Panc1 (cell line): ENCODE results near the gene KIAA0232. TPM values are rescaled to one million over a fixed set of nuclear protein-coding genes. Genes with fewer than 3 reads are reported as not detected.

Source experiments
- ATAC-seq: fragments of 200-7000 bp; cut with Tn5 transposase; 2 replicates; pipeline ENCODE4 v1.9.1; 2020; ENCODE audit warnings: mild to moderate bottlenecking, moderate library complexity
- BruUV-seq: library from RNA; stranded (reverse); fragments of 400-500 nt; replicated peaks from 2 replicates; lab custom pipeline; 2021; lab: Mats Ljungman, UMichigan
- CTCF ChIA-PET: fragments of 300-600 bp; sonication (Branson Sonifier 250); formaldehyde crosslinking; loops from one replicate; lab custom pipeline; 2022; ENCODE audit warnings: antibody characterized with exemption; lab: Charles Lee
- POLR2A ChIA-PET: fragments of 300-600 bp; sonication (Branson Sonifier 250); formaldehyde crosslinking; loops from one replicate; lab custom pipeline; 2022; ENCODE audit warnings: antibody characterized with exemption; lab: Charles Lee
- DNase-seq: peaks from one replicate; pipeline ENCODE4 v3.0.0-alpha.2; 2010; ENCODE audit warnings: low read depth, low spot score
- H3K27ac ChIP-seq: 2 replicates; pipeline ENCODE4 v1.5.1; 2011; ENCODE audit warnings: mild to moderate bottlenecking, low read length, inconsistent platforms
- H3K27me3 ChIP-seq: fragments of 200-500 bp; sonication (Bioruptor generic); 2 replicates; pipeline ENCODE4 v1.6.0; 2014; ENCODE audit warnings: low read length, inconsistent platforms; ENCODE audit not compliant: control insufficient read depth, insufficient read depth
- H3K36me3 ChIP-seq: fragments of 200-500 bp; sonication (Bioruptor generic); 2 replicates; pipeline ENCODE4 v1.5.1; 2014; ENCODE audit warnings: inconsistent platforms, mild to moderate bottlenecking, low read length, moderate library complexity; ENCODE audit not compliant: control insufficient read depth, insufficient read depth
- H3K4me1 ChIP-seq: 2 replicates; pipeline ENCODE4 v1.5.1; 2011; ENCODE audit warnings: inconsistent platforms, mild to moderate bottlenecking, low read length, moderate library complexity; ENCODE audit not compliant: control insufficient read depth, insufficient read depth
- H3K4me3 ChIP-seq, 2 experiments: 2 replicates each; pipeline ENCODE4 v1.5.1; 2011 to 2012; ENCODE audit warnings: low read depth in 2 of 2, low read length in 2 of 2, mild to moderate bottlenecking in 2 of 2, inconsistent platforms in 1 of 2, moderate library complexity in 1 of 2
- H3K9me3 ChIP-seq: fragments of 200-500 bp; sonication (Bioruptor generic); 2 replicates; pipeline ENCODE4 v1.5.1; 2014; ENCODE audit warnings: low read depth, mild to moderate bottlenecking, inconsistent platforms, low read length, moderate library complexity; ENCODE audit not compliant: control insufficient read depth, insufficient read depth
- CTCF ChIP-seq: fragments of 450-650 bp; IDR thresholded peaks from 2 replicates; pipeline ENCODE4 v1.5.1; 2017; ENCODE audit warnings: mild to moderate bottlenecking
- POLR2AphosphoS5 ChIP-seq: IDR thresholded peaks from 2 replicates; pipeline ENCODE4 v1.6.1; 2012; ENCODE audit warnings: mild to moderate bottlenecking, low read depth, low read length, moderate library complexity
- REST ChIP-seq, 2 experiments: IDR thresholded peaks; 2 replicates each; pipeline ENCODE4 v1.6.1; 2011 to 2012; ENCODE audit warnings: low read depth in 2 of 2, control low read depth in 1 of 2, low read length in 1 of 2, mild to moderate bottlenecking in 1 of 2, moderate library complexity in 1 of 2; ENCODE audit not compliant: insufficient read depth in 1 of 2
- SIN3A ChIP-seq: IDR thresholded peaks from 2 replicates; pipeline ENCODE4 v1.6.1; 2012; ENCODE audit warnings: low read depth, mild to moderate bottlenecking, low read length, moderate library complexity, borderline replicate concordance; ENCODE audit not compliant: insufficient read depth
- TCF7L2 ChIP-seq: IDR thresholded peaks from 2 replicates; pipeline ENCODE4 v1.6.1; 2011; ENCODE audit warnings: mild to moderate bottlenecking, low read depth, low read length, inconsistent platforms
- in situ Hi-C: cut with HindIII; loops from 2 replicates; pipeline ENCODE4 v1.10.0; 2016; ENCODE audit warnings: low sequenced_read_pairs, low pct_unique_long_range_greater_than_20kb
- intact Hi-C: fragments of 100-400 bp; cut with micrococcal nuclease; formaldehyde crosslinking; loops from one replicate; pipeline ENCODE4 v1.10.0; 2022; ENCODE audit not compliant: unreplicated experiment
- total RNA-seq: library from RNA; stranded (reverse); gene quantifications from one replicate; pipeline ENCODE4 v1.2.1, GENCODE V29; 2021; ENCODE audit not compliant: unreplicated experiment

The KIAA0232 gene
- total RNA-seq, 1 experiment from 2014 or later, result 20.2 TPM

GRCh38 chr4:6769233-6769988, 13.1 kb upstream of the KIAA0232 start:
- no TSS peak for BruUV-seq
- CTCF ChIA-PET, result interaction anchor here (0.6 kb wide), 1 partner anchor 104 kb away, joined by 4 read pairs; no protein-coding TSS in a partner anchor
- Histone ChIP-seq H3K9me3 (no peaks in the 10 kb centered on the region), H3K27ac (no peak overlapping the region), H3K4me1 (peaks cover 17% of the 10 kb centered on the region), H3K36me3 (no peaks in the 10 kb centered on the region), H3K27me3 (no peaks in the 10 kb centered on the region), H3K4me3 (no peak overlapping the region)
- TF ChIP-seq SIN3A (no peak), CTCF (no peak), TCF7L2 (no peak), POLR2AphosphoS5 (no peak), REST (IDR thresholded peaks at IDR 0.05; ENCODE audit: insufficient read depth in 1 of 2, low read depth in 2 of 2, low read length in 1 of 2) (no peak)
- in situ Hi-C loops (no loop called here), intact Hi-C loops (no loop called here)
- POLR2A ChIA-PET, result no interaction called here
- DNase-seq (no peak), ATAC-seq (no peak)

- DNase-seq (no peak), ATAC-seq (no peak)
- Histone ChIP-seq H3K27ac (no peak overlapping the region), H3K9me3 (no peaks in the 10 kb centered on the region), H3K4me1 (peaks cover 17% of the 10 kb centered on the region), H3K36me3 (no peaks in the 10 kb centered on the region), H3K4me3 (no peak overlapping the region), H3K27me3 (no peaks in the 10 kb centered on the region)
- no TSS peak for BruUV-seq
- in situ Hi-C loops (no loop called here), intact Hi-C loops (no loop called here)
- CTCF ChIA-PET, result no interaction called here
- TF ChIP-seq TCF7L2, result no peak
- TF ChIP-seq POLR2AphosphoS5, result no peak
- TF ChIP-seq CTCF, result no peak
- no peak for TF ChIP-seq REST (IDR thresholded peaks at IDR 0.05; ENCODE audit: insufficient read depth in 1 of 2, low read depth in 2 of 2, low read length in 1 of 2)
- no peak for TF ChIP-seq SIN3A
- POLR2A ChIA-PET, result no interaction called here
Measured at GRCh38 chr4:6769989-6770420, 12.5 kb upstream of the KIAA0232 start.
